Amniotic stem cell (primary cell): ENCODE results near the gene ANKRD34C.
"Not testable (repeated sequence)": the region's sequence is repeated elsewhere in the genome, so short reads cannot be mapped to it uniquely, and the experiment has no call there.

ENCODE experiments used
- DNase-seq: peaks from one replicate; lab custom pipeline; 2025; lab: John Stamatoyannopoulos, UW

Gene ANKRD34C

DNA sequence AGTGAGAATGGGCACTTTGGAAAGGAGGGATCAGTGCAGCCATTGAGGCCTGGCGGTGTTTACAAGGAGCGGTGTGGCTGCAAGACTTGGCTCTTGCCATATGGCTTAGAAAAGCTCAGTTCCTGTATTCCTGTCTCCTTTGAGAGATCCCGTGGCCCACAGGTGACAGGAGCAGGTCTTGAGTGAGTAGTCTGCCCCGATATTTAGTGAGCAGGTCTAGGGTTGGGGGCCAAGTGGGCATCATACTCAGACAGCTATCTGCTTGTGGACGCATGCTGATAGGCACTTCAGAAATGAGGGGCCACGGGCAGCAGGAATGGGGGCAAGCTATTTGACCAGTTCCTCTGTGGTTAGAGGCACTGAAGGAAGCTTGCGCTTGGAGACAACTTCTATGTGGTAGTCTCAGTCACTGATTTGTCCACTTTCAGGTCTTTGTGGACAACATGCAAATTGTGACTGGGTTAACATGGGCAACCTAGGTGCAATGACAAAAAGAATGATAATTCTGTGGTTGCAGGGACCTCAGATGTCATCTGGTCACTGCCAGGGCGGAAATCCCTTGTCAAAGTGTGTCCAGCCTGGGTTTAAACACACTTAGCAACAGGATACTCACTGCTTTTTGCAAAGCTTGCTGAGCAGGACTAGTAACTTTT lies 29.5 kb downstream of the ANKRD34C start:
- no peak for DNase-seq

DNA sequence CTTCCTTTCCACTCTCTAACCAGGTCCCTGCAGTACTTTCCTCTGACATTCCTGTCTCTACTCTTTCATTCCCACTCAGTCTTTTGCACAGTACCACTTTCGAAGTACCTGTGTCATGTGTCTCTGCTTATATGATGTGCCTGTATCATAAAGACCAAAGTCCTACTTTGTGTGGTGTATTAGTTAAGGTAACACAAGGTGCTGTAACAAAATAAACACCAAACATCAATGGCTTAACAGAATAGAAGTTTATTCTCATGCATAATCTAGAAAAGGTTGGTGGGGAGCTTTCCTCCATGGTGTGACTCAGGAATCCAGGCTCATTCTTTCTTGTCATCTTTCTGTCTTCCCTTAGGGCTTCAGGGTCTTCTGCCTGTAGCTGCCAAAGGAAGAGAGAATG lies 31.7 kb downstream of the ANKRD34C start:
- no peak for DNase-seq

DNA sequence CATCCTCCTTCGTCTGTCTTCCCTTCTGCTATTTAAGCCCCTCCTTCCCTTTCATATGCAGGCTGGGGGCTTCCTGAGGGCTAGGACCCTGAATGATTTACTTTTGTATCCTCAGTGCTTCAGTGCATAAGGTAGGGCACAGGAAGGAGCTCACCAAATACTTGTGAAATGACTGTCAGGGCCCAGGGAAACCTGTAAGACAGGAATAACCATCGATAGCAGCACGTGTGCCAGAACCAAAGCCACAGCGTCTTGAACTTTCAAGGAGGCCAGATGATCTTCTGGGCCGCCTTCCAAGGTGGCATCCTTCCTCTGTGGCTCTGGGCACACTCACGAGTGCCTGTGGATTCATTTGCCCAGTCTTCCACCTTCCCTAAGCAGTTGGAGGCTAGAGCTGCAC lies 32.3 kb downstream of the ANKRD34C start:
- DNase-seq: no peak

- no peak for DNase-seq
Observed at GRCh38 chr15:79315623-79316328, 33.3 kb downstream of the ANKRD34C start.

DNA sequence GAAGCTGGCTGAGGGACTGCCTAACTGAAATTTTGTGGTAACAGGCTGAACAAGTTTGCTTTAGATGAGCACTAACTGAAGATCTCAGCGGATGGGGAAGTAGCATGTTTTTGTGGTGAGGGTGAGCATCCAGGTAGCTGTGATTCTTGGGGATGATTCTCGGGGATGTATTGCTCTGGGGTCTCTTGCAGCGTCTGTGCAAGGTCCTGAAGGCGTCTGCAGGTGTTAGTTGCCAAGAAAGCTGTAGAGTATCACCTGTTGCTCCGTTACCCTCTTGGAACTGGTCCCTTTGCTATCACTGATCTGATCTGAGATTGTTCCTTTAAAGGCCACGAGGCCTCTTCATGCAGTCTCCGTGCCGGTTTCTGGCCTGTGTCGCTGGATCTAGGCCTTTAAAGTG lies 34.3 kb downstream of the ANKRD34C start:
- DNase-seq: no peak

GRCh38 chr15:79319973-79320372 lies 37.5 kb downstream of the ANKRD34C start:
- DNase-seq: not testable (repeated sequence)

GRCh38 chr15:79321876-79322275 lies 39.4 kb downstream of the ANKRD34C start:
- no peak for DNase-seq

DNA sequence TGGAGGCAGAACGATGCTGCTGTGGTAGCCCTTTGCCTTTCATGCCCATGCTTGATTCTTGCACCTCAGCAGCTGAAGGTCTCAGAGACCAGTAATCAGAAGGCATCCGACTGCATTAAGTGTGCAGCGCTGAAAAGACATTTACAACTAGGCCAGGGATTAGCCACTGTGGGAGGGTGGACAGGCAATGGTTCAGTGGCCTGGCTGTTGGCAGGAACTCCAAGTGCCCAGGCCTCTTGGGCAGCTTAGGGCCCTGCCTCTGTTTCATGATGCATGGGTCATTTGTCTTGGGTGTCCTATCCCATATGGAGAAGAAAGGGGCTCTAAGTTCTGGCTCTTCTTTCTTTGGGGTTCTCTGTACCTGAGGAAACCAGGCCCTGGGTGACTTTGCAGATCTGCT lies 39.8 kb downstream of the ANKRD34C start:
- no peak for DNase-seq

- no peak for DNase-seq
Observed at GRCh38 chr15:79322945-79323344, 40.4 kb downstream of the ANKRD34C start.

DNA sequence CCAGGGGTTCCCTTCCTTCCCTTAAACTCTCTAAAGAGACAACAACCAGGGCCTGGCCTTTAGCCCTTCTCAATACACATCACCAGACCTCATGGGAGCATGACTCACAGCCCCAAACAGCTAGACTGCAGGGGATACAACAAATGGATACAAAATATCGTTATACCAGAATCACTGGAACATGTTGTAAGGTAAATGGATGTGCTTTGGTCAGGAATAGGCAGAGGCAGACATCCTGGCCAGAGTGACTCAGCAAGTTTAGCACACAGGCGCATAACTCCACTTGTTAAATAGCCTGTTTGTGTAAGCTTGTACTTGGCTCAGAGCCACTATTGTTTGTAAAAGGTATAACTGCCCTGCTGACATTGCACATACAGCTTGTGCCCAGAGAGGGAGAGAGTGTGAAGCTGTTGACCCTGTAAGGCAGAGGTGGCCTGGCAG lies 46.7 kb downstream of the ANKRD34C start:
- DNase-seq: no peak
